SK-N-SH treated with all-trans-retinoic acid at 6 μM for 48 hours (cell line): ENCODE results near the gene STK11.

ENCODE experiments used
- ATAC-seq: fragments of 200-7000 bp; cut with Tn5 transposase; 3 replicates; pipeline ENCODE4 v1.9.1; 2020; ENCODE audit warnings: mild to moderate bottlenecking, moderate library complexity
- ARNTL ChIP-seq: fragments of 450-650 bp; formaldehyde crosslinking; IDR thresholded peaks from 2 replicates; pipeline ENCODE4 v1.5.0; 2020; ENCODE audit warnings: low read depth, mild to moderate bottlenecking, moderate library complexity, borderline replicate concordance
- BACH2 ChIP-seq: fragments of 250-450 bp; sonication (Bioruptor Pico); IDR thresholded peaks from 2 replicates; pipeline ENCODE4 v1.9.0; 2021; ENCODE audit warnings: mild to moderate bottlenecking, borderline replicate concordance
- CREB5 ChIP-seq: fragments of 250-450 bp; sonication (Bioruptor Pico); IDR thresholded peaks from 2 replicates; pipeline ENCODE4 v1.5.1; 2020; ENCODE audit warnings: low read depth, mild to moderate bottlenecking, moderate library complexity
- CSDC2 ChIP-seq: fragments of 250-450 bp; sonication (Bioruptor Pico); IDR thresholded peaks from 2 replicates; pipeline ENCODE4 v1.5.0; 2020; ENCODE audit warnings: mild to moderate bottlenecking, moderate library complexity
- CSRNP3 ChIP-seq: fragments of 250-450 bp; sonication (Bioruptor Pico); IDR thresholded peaks from 2 replicates; pipeline ENCODE4 v1.5.1; 2021; ENCODE audit warnings: mild to moderate bottlenecking, moderate library complexity
- ESRRG ChIP-seq: fragments of 250-450 bp; sonication (Bioruptor Pico); IDR thresholded peaks from 2 replicates; pipeline ENCODE4 v1.6.1; 2021; ENCODE audit warnings: mild to moderate bottlenecking
- GLIS3 ChIP-seq: fragments of 250-450 bp; sonication (Bioruptor Pico); IDR thresholded peaks from 2 replicates; pipeline ENCODE4 v1.5.0; 2020; ENCODE audit warnings: mild to moderate bottlenecking, moderate library complexity
- ISL1 ChIP-seq: fragments of 250-450 bp; sonication (Bioruptor Pico); IDR thresholded peaks from 2 replicates; pipeline ENCODE4 v2.1.2; 2022; ENCODE audit warnings: mild to moderate bottlenecking, moderate library complexity
- OSR1 ChIP-seq: fragments of 250-450 bp; sonication (Bioruptor Pico); IDR thresholded peaks from 2 replicates; pipeline ENCODE4 v1.8.0; 2022; ENCODE audit warnings: moderate library complexity, mild to moderate bottlenecking, inconsistent platforms
- PATZ1 ChIP-seq: fragments of 250-450 bp; sonication (Bioruptor Pico); IDR thresholded peaks from 2 replicates; pipeline ENCODE4 v1.8.0; 2020; ENCODE audit warnings: mild to moderate bottlenecking, moderate library complexity, borderline replicate concordance
- PPARA ChIP-seq: fragments of 250-450 bp; sonication (Bioruptor Pico); IDR thresholded peaks from 2 replicates; pipeline ENCODE4 v1.5.0; 2020; ENCODE audit warnings: mild to moderate bottlenecking, borderline replicate concordance
- RARB ChIP-seq: fragments of 250-450 bp; sonication (Bioruptor Pico); IDR thresholded peaks from 2 replicates; pipeline ENCODE4 v1.8.0; 2021; ENCODE audit warnings: mild to moderate bottlenecking, moderate library complexity
- SNAI2 ChIP-seq: fragments of 250-450 bp; sonication (Bioruptor Pico); IDR thresholded peaks from 2 replicates; pipeline ENCODE4 v1.5.0; 2020; ENCODE audit warnings: mild to moderate bottlenecking, moderate library complexity
- TCF4 ChIP-seq: fragments of 250-450 bp; sonication (Bioruptor Pico); IDR thresholded peaks from 2 replicates; pipeline ENCODE4 v1.8.0; 2021; ENCODE audit warnings: mild to moderate bottlenecking, moderate library complexity, borderline replicate concordance
- TOX ChIP-seq: fragments of 250-450 bp; sonication (Bioruptor Pico); IDR thresholded peaks from 2 replicates; pipeline ENCODE4 v1.8.0; 2021; ENCODE audit warnings: mild to moderate bottlenecking, moderate library complexity, borderline replicate concordance
- TSHZ2 ChIP-seq: fragments of 250-450 bp; sonication (Bioruptor Pico); IDR thresholded peaks from 2 replicates; pipeline ENCODE4 v1.5.0; 2020; ENCODE audit warnings: mild to moderate bottlenecking, moderate library complexity
- ZC3H10 ChIP-seq: fragments of 250-450 bp; sonication (Bioruptor Pico); IDR thresholded peaks from 2 replicates; pipeline ENCODE4 v1.5.1; 2021; ENCODE audit warnings: mild to moderate bottlenecking, moderate library complexity
- ZFP3 ChIP-seq: fragments of 250-450 bp; sonication (Bioruptor Pico); IDR thresholded peaks from 2 replicates; pipeline ENCODE4 v1.5.0; 2020; ENCODE audit warnings: mild to moderate bottlenecking, moderate library complexity
- ZFP30 ChIP-seq: fragments of 450-650 bp; formaldehyde crosslinking; IDR thresholded peaks from 2 replicates; pipeline ENCODE4 v1.5.0; 2022; ENCODE audit warnings: mild to moderate bottlenecking, moderate library complexity
- ZNF70 ChIP-seq: fragments of 450-650 bp; formaldehyde crosslinking; IDR thresholded peaks from 2 replicates; pipeline ENCODE4 v1.5.0; 2020; ENCODE audit warnings: mild to moderate bottlenecking, moderate library complexity
- ZNF8 ChIP-seq: fragments of 450-650 bp; formaldehyde crosslinking; IDR thresholded peaks from 2 replicates; pipeline ENCODE4 v1.5.0; 2020; ENCODE audit warnings: mild to moderate bottlenecking, moderate library complexity

Gene STK11

GRCh38 chr19:1214299-1214861 lies 8.8 kb downstream of the STK11 start:
- ATAC-seq = peak; percentile 3; the same call in 2 of the 3 replicates
- no peak for TF ChIP-seq CSRNP3 (CRISPR knock-in tag)
- TF ChIP-seq ARNTL (CRISPR knock-in tag) = no peak
- no peak for TF ChIP-seq RARB (CRISPR knock-in tag)
- no peak for TF ChIP-seq GLIS3 (CRISPR knock-in tag)
- no peak for TF ChIP-seq CSDC2 (CRISPR knock-in tag)
- no peak for TF ChIP-seq BACH2 (CRISPR knock-in tag)
- no peak for TF ChIP-seq ZFP30 (CRISPR knock-in tag)
- no peak for TF ChIP-seq CREB5 (CRISPR knock-in tag)
- TF ChIP-seq TOX (CRISPR knock-in tag) = no peak
- TF ChIP-seq TCF4 (CRISPR knock-in tag) = no peak
- no peak for TF ChIP-seq PPARA (CRISPR knock-in tag)
- TF ChIP-seq ZC3H10 (CRISPR knock-in tag) = no peak
- no peak for TF ChIP-seq ZNF70 (CRISPR knock-in tag)
- TF ChIP-seq TSHZ2 (CRISPR knock-in tag) = no peak
- TF ChIP-seq ISL1 (CRISPR knock-in tag) = no peak
- no peak for TF ChIP-seq SNAI2 (CRISPR knock-in tag)
- TF ChIP-seq ZNF8 (CRISPR knock-in tag) = no peak
- no peak for TF ChIP-seq OSR1 (CRISPR knock-in tag)

- no peak for TF ChIP-seq CSRNP3 (CRISPR knock-in tag)
- no peak for TF ChIP-seq ZFP30 (CRISPR knock-in tag)
- TF ChIP-seq RARB (CRISPR knock-in tag) = no peak
- TF ChIP-seq ZNF8 (CRISPR knock-in tag) = no peak
- TF ChIP-seq ZC3H10 (CRISPR knock-in tag) = no peak
- no peak for TF ChIP-seq GLIS3 (CRISPR knock-in tag)
- peak; percentile 57 for ATAC-seq
Observed at GRCh38 chr19:1214862-1215731, 9.5 kb downstream of the STK11 start.

- ATAC-seq = no peak
Observed at GRCh38 chr19:1216756-1217155, 11.2 kb downstream of the STK11 start.

GRCh38 chr19:1217366-1217765 lies 11.8 kb downstream of the STK11 start:
- TF ChIP-seq ZFP30 (CRISPR knock-in tag) = no peak
- TF ChIP-seq TCF4 (CRISPR knock-in tag) = no peak
- TF ChIP-seq SNAI2 (CRISPR knock-in tag) = no peak
- no peak for TF ChIP-seq PATZ1
- TF ChIP-seq CSRNP3 (CRISPR knock-in tag) = no peak
- TF ChIP-seq TOX (CRISPR knock-in tag) = no peak
- TF ChIP-seq ISL1 (CRISPR knock-in tag) = no peak
- no peak for TF ChIP-seq ZC3H10 (CRISPR knock-in tag)
- no peak for TF ChIP-seq ARNTL (CRISPR knock-in tag)
- TF ChIP-seq ZNF8 (CRISPR knock-in tag) = no peak
- no peak for TF ChIP-seq ZFP3 (CRISPR knock-in tag)
- ATAC-seq = no peak

More at GRCh38 chr19:1216756-1217155, 11.2 kb downstream of the STK11 start:
- TF ChIP-seq ESRRG (CRISPR knock-in tag) = no peak
- no peak for TF ChIP-seq TCF4 (CRISPR knock-in tag)
- no peak for TF ChIP-seq ZFP3 (CRISPR knock-in tag)
- TF ChIP-seq BACH2 (CRISPR knock-in tag) = no peak
- TF ChIP-seq PPARA (CRISPR knock-in tag) = no peak
